Keratinocyte (primary cell): ENCODE data around the gene SLC36A3. TPM values are rescaled to one million over a fixed set of nuclear protein-coding genes. Genes with fewer than 3 reads are reported as not detected.

Experiments
- DNase-seq: peaks from one replicate; pipeline ENCODE4 v3.0.0-alpha.2; 2011; ENCODE audit warnings: low read depth, missing footprints, low spot score
- FAIRE-seq: peaks from 2 replicates; lab custom pipeline; 2011; peaks lifted over from hg19 to GRCh38; lab: Jason Lieb, UNC
- H2AFZ ChIP-seq: 2 replicates; pipeline ENCODE4 v1.6.0; 2012; ENCODE audit warnings: low read length, control low read depth, inconsistent platforms; ENCODE audit not compliant: control insufficient read depth
- H3K27ac ChIP-seq: 2 replicates; pipeline ENCODE4 v1.5.1; 2011; ENCODE audit warnings: low read length; ENCODE audit not compliant: control insufficient read depth, insufficient read depth
- H3K27me3 ChIP-seq: 3 replicates; pipeline ENCODE4 v1.6.0; 2011; ENCODE audit warnings: low read length; ENCODE audit not compliant: control insufficient read depth, insufficient read depth; ENCODE audit errors: extremely low read depth
- H3K36me3 ChIP-seq, 2 experiments: 2 replicates in 1 of 2; 3 replicates in 1 of 2; pipeline ENCODE4 v1.5.1; 2011; ENCODE audit warnings: low read length in 2 of 2, mild to moderate bottlenecking in 1 of 2; ENCODE audit not compliant: control insufficient read depth in 2 of 2, insufficient read depth in 2 of 2; ENCODE audit errors: extremely low read depth in 1 of 2
- H3K4me1 ChIP-seq: 3 replicates; pipeline ENCODE4 v1.5.1; 2011; ENCODE audit warnings: low read length; ENCODE audit not compliant: control insufficient read depth, insufficient read depth; ENCODE audit errors: extremely low read depth
- H3K4me2 ChIP-seq: 3 replicates; pipeline ENCODE4 v1.6.0; 2011; ENCODE audit warnings: low read depth, low read length; ENCODE audit not compliant: control insufficient read depth, insufficient read depth; ENCODE audit errors: extremely low read depth
- H3K4me3 ChIP-seq, 3 experiments: fragments of 200-600 bp in 1 of 3; sonication (generic) in 1 of 3; 2 replicates in 2 of 3; 3 replicates in 1 of 3; pipeline ENCODE4 v1.5.1; 2011 to 2016; ENCODE audit warnings: low read length in 3 of 3, mild to moderate bottlenecking in 3 of 3, control low read depth in 2 of 3, inconsistent platforms in 1 of 3, low read depth in 1 of 3, mixed read lengths in 1 of 3, mixed run types in 1 of 3, moderate library complexity in 1 of 3; ENCODE audit not compliant: control insufficient read depth in 2 of 3, insufficient read depth in 2 of 3; ENCODE audit errors: extremely low read depth in 1 of 3
- H3K79me2 ChIP-seq: 2 replicates; pipeline ENCODE4 v1.6.0; 2012; ENCODE audit warnings: low read length; ENCODE audit not compliant: control insufficient read depth, insufficient read depth
- H3K9ac ChIP-seq: 3 replicates; pipeline ENCODE4 v1.6.0; 2011; ENCODE audit warnings: low read length; ENCODE audit not compliant: control insufficient read depth, insufficient read depth; ENCODE audit errors: extremely low read depth
- H3K9me1 ChIP-seq: 3 replicates; pipeline ENCODE4 v1.6.0; 2011; ENCODE audit warnings: low read length; ENCODE audit not compliant: control insufficient read depth, insufficient read depth; ENCODE audit errors: extremely low read depth
- H3K9me3 ChIP-seq: 2 replicates; pipeline ENCODE4 v1.5.1; 2012; ENCODE audit warnings: low read depth, low read length; ENCODE audit not compliant: control insufficient read depth
- H4K20me1 ChIP-seq: 3 replicates; pipeline ENCODE4 v1.6.0; 2011; ENCODE audit warnings: low read length; ENCODE audit not compliant: control insufficient read depth, insufficient read depth; ENCODE audit errors: extremely low read depth
- EZH2 ChIP-seq: IDR thresholded peaks from one replicate; pipeline ENCODE4 v1.6.1; 2012; ENCODE audit warnings: inconsistent platforms, mild to moderate bottlenecking, low read length, moderate library complexity
- dilution Hi-C: fragments of 300-500 bp; cut with MboI; formaldehyde crosslinking; loops from one replicate; pipeline ENCODE4 v1.7.0; 2020; ENCODE audit warnings: low sequenced_read_pairs; ENCODE audit not compliant: extremely low pct_ligation_motif_present
- polyA plus RNA-seq, 5 experiments: library from polyadenylated mRNA; depleted of rRNA in 3 of 5; stranded (reverse) in 3 of 5; stranded (forward) in 1 of 5; unstranded in 1 of 5; fragments of >200 nt; gene quantifications; 1 replicate in 1 of 5; 2 replicates in 3 of 5; 3 replicates in 1 of 5; pipeline versions ENCODE4 v1.2.1 to v1.2.3, GENCODE V29; 2011 to 2012; ENCODE audit warnings: missing spikeins in 2 of 5, low read depth in 1 of 5, low replicate concordance in 1 of 5
- TF ChIP-seq, protein P1 (sequence below), 3 experiments: IDR thresholded peaks in 1 of 3; conservative IDR thresholded peaks in 1 of 3; optimal IDR thresholded peaks in 1 of 3; 2 replicates in 2 of 3; 3 replicates in 1 of 3; pipeline versions ENCODE3 to v1.5.1; 2011; ENCODE audit warnings: low read length in 3 of 3, mild to moderate bottlenecking in 3 of 3, moderate library complexity in 2 of 3, control low read depth in 1 of 3, inconsistent platforms in 1 of 3; ENCODE audit not compliant: insufficient read depth in 2 of 3; ENCODE audit errors: extremely low read depth in 1 of 3

The SLC36A3 gene
- polyA plus RNA-seq, 1 donor (not counting 4 experiments of a cell fraction or from before 2014, with no cell fraction given) = not detected

GRCh38 chr5:151245680-151246219 is 57.8 kb downstream of the SLC36A3 start:
- FAIRE-seq (no peak), DNase-seq (no peak)
- H3K27me3 ChIP-seq = no peaks in the 10 kb centered on the region
- no peak overlapping the region for H3K4me2 ChIP-seq
- H3K27ac ChIP-seq = no peak overlapping the region
- dilution Hi-C loops = no loop called here
- no peak overlapping the region for H3K9ac ChIP-seq
- H3K4me1 ChIP-seq = no peaks in the 10 kb centered on the region
- no peak overlapping the region for H3K4me3 ChIP-seq
- TF ChIP-seq, protein P1, sequence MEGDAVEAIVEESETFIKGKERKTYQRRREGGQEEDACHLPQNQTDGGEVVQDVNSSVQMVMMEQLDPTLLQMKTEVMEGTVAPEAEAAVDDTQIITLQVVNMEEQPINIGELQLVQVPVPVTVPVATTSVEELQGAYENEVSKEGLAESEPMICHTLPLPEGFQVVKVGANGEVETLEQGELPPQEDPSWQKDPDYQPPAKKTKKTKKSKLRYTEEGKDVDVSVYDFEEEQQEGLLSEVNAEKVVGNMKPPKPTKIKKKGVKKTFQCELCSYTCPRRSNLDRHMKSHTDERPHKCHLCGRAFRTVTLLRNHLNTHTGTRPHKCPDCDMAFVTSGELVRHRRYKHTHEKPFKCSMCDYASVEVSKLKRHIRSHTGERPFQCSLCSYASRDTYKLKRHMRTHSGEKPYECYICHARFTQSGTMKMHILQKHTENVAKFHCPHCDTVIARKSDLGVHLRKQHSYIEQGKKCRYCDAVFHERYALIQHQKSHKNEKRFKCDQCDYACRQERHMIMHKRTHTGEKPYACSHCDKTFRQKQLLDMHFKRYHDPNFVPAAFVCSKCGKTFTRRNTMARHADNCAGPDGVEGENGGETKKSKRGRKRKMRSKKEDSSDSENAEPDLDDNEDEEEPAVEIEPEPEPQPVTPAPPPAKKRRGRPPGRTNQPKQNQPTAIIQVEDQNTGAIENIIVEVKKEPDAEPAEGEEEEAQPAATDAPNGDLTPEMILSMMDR (optimal IDR thresholded peaks at IDR 0.05 in 1 of 3, IDR thresholded peaks at IDR 0.05 in 1 of 3, conservative IDR thresholded peaks at IDR 0.05 in 1 of 3; ENCODE audit: extremely low read depth in 1 of 3, insufficient read depth in 2 of 3, low read length in 3 of 3) = no peak
- no peak for TF ChIP-seq EZH2
- no peaks in the 10 kb centered on the region for H3K9me3 ChIP-seq
- no peaks in the 10 kb centered on the region for H3K9me1 ChIP-seq
- H3K79me2 ChIP-seq = no peaks in the 10 kb centered on the region
- no peaks in the 10 kb centered on the region for H3K36me3 ChIP-seq
- no peaks in the 10 kb centered on the region for H4K20me1 ChIP-seq
- H2AFZ ChIP-seq = no peak overlapping the region

GRCh38 chr5:151244206-151244605 is 59.4 kb downstream of the SLC36A3 start:
- Histone ChIP-seq H3K4me1 (no peaks in the 10 kb centered on the region), H3K9ac (no peak overlapping the region), H3K4me3 (no peak overlapping the region), H3K27ac (no peak overlapping the region), H2AFZ (no peak overlapping the region), H3K27me3 (no peaks in the 10 kb centered on the region), H3K79me2 (no peaks in the 10 kb centered on the region), H4K20me1 (no peaks in the 10 kb centered on the region), H3K4me2 (no peak overlapping the region), H3K9me1 (no peaks in the 10 kb centered on the region), H3K9me3 (no peaks in the 10 kb centered on the region), H3K36me3 (no peaks in the 10 kb centered on the region)
- DNase-seq = no peak
- dilution Hi-C loops = no loop called here
- TF ChIP-seq, protein P1 (optimal IDR thresholded peaks at IDR 0.05 in 1 of 3, IDR thresholded peaks at IDR 0.05 in 1 of 3, conservative IDR thresholded peaks at IDR 0.05 in 1 of 3; ENCODE audit: extremely low read depth in 1 of 3, insufficient read depth in 2 of 3, low read length in 3 of 3) = no peak
- TF ChIP-seq EZH2 = no peak
- no peak for FAIRE-seq
